Measurements from ENCODE around the gene VMAC.

The VMAC gene

GRCh38 chr19:5953030-5953589, 48.4 kb downstream of the VMAC start:
- DNase-seq (ENCODE audit: low spot score), result no peak

- peak; percentile 74 for DNase-seq (ENCODE audit: low spot score)
These were observed 49.1 kb downstream of the VMAC start for GRCh38 chr19:5953680-5954213.

- DNase-seq (ENCODE audit: low spot score), result peak; percentile 53
These were observed 49.6 kb downstream of the VMAC start for GRCh38 chr19:5954293-5954692.

- peak; percentile 29 for DNase-seq (ENCODE audit: low spot score)
These were observed 50.9 kb downstream of the VMAC start for GRCh38 chr19:5955636-5955935.

GRCh38 chr19:5956323-5956722, 51.7 kb downstream of the VMAC start:
- DNase-seq (ENCODE audit: low spot score), result no peak

GRCh38 chr19:5956728-5957127, 52.1 kb downstream of the VMAC start:
- DNase-seq (ENCODE audit: low spot score), result no peak

- DNase-seq (ENCODE audit: low spot score), result no peak
These were observed 52.5 kb downstream of the VMAC start for GRCh38 chr19:5957170-5957569.

GRCh38 chr19:5958074-5958850, 53.6 kb downstream of the VMAC start:
- no peak for DNase-seq (ENCODE audit: low spot score)

GRCh38 chr19:5958851-5959122, 54.1 kb downstream of the VMAC start:
- no peak for DNase-seq (ENCODE audit: low spot score)

GRCh38 chr19:5959260-5960004, 54.8 kb downstream of the VMAC start:
- DNase-seq (ENCODE audit: low spot score), result no peak
